Activated T-helper 1 cell treated with anti-CD3 and anti-CD28 coated beads, Interleukin-12 subunit alpha, Interleukin-12 subunit beta, Interleukin-2, Interleukin-4 antibody, amounts not matched to agents 30 ng/mL and 10 ng/mL and 1 ng/mL, durations not matched to agents 14 hours and 24 hours and 36 hours (primary cell): Measurements from ENCODE around the gene UGGT2. TPM values are rescaled to one million over a fixed set of nuclear protein-coding genes. Genes with fewer than 3 reads are reported as not detected.

ENCODE experiments used
- DNase-seq: peaks from one replicate; pipeline ENCODE4 v3.0.0; 2021; ENCODE audit warnings: low spot score
- H3K27ac Mint-ChIP-seq: one replicate; pipeline ENCODE4 v1.8.0; 2021; ENCODE audit warnings: mild to moderate bottlenecking, mixed read lengths
- H3K27me3 Mint-ChIP-seq: one replicate; pipeline ENCODE4 v1.8.0; 2022; ENCODE audit warnings: mild to moderate bottlenecking, moderate library complexity, mixed read lengths; ENCODE audit not compliant: insufficient read depth
- H3K36me3 Mint-ChIP-seq: one replicate; pipeline ENCODE4 v1.8.0; 2021; ENCODE audit warnings: low read depth, mixed read lengths
- H3K4me1 Mint-ChIP-seq: one replicate; pipeline ENCODE4 v1.8.0; 2021; ENCODE audit warnings: low read depth, mixed read lengths
- H3K4me3 Mint-ChIP-seq: one replicate; pipeline ENCODE4 v1.8.0; 2021; ENCODE audit warnings: mild to moderate bottlenecking, moderate library complexity, mixed read lengths
- H3K9me3 Mint-ChIP-seq: one replicate; pipeline ENCODE4 v1.8.0; 2021; ENCODE audit warnings: mixed read lengths
- intact Hi-C: fragments of 100-400 bp; cut with micrococcal nuclease; formaldehyde crosslinking; loops from one replicate; pipeline ENCODE4 v1.15.1; 2024
- total RNA-seq: library from RNA; stranded (reverse); gene quantifications from 2 replicates; pipeline ENCODE4 v1.2.3, GENCODE V29; 2022

Gene UGGT2
- total RNA-seq: 0.26 TPM in 1 of 2 replicates, not detected in the other

GRCh38 chr13:96053003-96053703, at the start of gene UGGT2:
UGGT2 (minus strand) TSS chr13:96053401; CDS start chr13:96053312, 89 bp downstream.
- intact Hi-C loops: no loop called here
- no peaks in the 10 kb centered on the region for H3K36me3 Mint-ChIP-seq

GRCh38 chr13:96100457-96101220, 47.4 kb upstream of the UGGT2 start:
- H3K27me3 Mint-ChIP-seq: no peaks in the 10 kb centered on the region
- intact Hi-C loops: no loop called here
- H3K9me3 Mint-ChIP-seq: no peaks in the 10 kb centered on the region
- DNase-seq: no peak
- H3K36me3 Mint-ChIP-seq: no peaks in the 10 kb centered on the region
- H3K4me1 Mint-ChIP-seq: no peaks in the 10 kb centered on the region
- H3K27ac Mint-ChIP-seq: no peak overlapping the region
- H3K4me3 Mint-ChIP-seq: no peak overlapping the region

More at GRCh38 chr13:96053003-96053703, at the start of gene UGGT2:
- peaks cover 11% of the 10 kb centered on the region for H3K9me3 Mint-ChIP-seq
- peaks cover 8% of the 10 kb centered on the region for H3K27me3 Mint-ChIP-seq
- DNase-seq: no peak
- H3K4me3 Mint-ChIP-seq: peak within 1 kb of the TSS; percentile 67
- H3K27ac Mint-ChIP-seq: no peak within 1 kb of the TSS
- no peaks in the 10 kb centered on the region for H3K4me1 Mint-ChIP-seq

DNA sequence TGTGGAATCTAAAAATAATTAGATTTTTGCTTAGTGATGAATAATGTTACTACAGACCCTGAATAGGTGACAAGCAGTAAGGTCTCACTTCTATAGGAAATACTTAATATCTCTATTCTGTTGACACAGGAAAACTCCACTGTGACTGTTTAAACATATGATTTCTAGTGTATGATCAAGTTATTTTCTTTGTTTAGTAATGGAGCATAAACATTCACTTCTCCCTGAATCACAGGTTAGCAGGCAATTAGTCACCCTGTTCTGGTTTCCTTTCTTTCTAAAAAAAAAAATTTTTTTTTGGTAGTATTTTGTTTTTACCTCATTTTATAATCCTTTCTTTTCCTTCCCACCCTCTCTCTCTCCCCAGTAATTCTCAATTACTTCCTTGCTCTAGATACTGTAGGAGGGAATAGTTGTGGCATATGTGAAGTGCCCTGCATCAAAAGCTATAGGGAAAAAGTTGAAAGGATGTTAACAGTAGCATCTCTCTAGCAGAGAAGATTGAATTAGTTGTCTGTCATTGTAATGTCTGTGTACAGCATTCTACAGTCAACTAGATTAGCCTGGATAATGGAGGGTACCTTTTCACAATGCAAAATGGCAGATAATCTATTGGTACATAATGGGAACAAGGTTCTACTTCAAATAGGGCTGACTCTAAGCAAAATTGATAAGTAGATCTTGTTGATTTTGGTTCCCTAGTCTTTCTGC, 40.2 kb upstream of the UGGT2 start:
- Mint-ChIP-seq H3K36me3 (no peaks in the 10 kb centered on the region), H3K9me3 (no peaks in the 10 kb centered on the region), H3K4me1 (no peaks in the 10 kb centered on the region), H3K27ac (no peak overlapping the region), H3K4me3 (no peak overlapping the region), H3K27me3 (peaks cover 33% of the 10 kb centered on the region)
- DNase-seq: no peak
- intact Hi-C loops: loop anchor here (5.0 kb wide), 1 partner anchor 1386 kb away; no protein-coding TSS in a partner anchor

- Mint-ChIP-seq H3K27me3 (peaks cover 39% of the 10 kb centered on the region), H3K9me3 (no peaks in the 10 kb centered on the region), H3K36me3 (no peaks in the 10 kb centered on the region), H3K27ac (peak overlapping the region; percentile 30), H3K4me3 (no peak overlapping the region), H3K4me1 (no peaks in the 10 kb centered on the region)
- intact Hi-C loops: loop anchor here (5.0 kb wide), 1 partner anchor 1384 kb away; no protein-coding TSS in a partner anchor
- no peak for DNase-seq
Measured at GRCh38 chr13:96091164-96092117, 38.2 kb upstream of the UGGT2 start.

GRCh38 chr13:96090240-96091101, 37.3 kb upstream of the UGGT2 start:
- intact Hi-C loops: loop anchor here (5.0 kb wide), 1 partner anchor 1383 kb away; no protein-coding TSS in a partner anchor
- no peak for DNase-seq
- H3K4me1 Mint-ChIP-seq: no peaks in the 10 kb centered on the region

DNA sequence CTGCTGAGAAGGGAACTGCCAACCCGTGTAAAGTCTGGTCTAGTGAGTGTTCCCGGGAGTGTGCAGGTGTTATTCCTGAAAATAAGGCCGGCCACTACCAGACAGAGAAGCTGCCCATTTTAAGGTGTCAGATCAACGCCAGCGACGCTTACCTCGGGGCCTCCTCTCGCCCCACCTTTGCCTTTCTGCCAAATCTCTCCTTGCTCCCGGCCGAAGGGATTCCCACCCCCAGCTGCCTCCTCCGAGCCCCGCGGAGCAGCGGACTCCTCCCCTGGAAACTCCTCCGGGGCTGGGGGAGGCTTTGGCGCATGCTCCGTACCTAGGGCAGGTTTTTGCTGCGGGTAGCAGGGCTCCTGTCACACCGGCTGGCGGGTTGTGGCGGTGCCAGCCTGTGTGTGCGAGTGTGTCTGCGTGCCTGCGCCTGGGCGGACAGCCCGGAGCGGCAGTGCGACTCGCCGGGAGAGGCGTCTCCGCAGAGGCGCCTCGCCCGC, 36.6 kb upstream of the UGGT2 start, which contains the start of gene HS6ST3:
Gene HS6ST3, plus strand, starts transcription at position 359 of the 491 bp plus-strand sequence.
- no peak within 1 kb of the TSS for H3K27ac Mint-ChIP-seq
- intact Hi-C loops: loop anchor here (5.0 kb wide), 1 partner anchor 1382 kb away; no protein-coding TSS in a partner anchor
- no peaks in the 10 kb centered on the region for H3K4me1 Mint-ChIP-seq
- H3K9me3 Mint-ChIP-seq: no peaks in the 10 kb centered on the region
- H3K27me3 Mint-ChIP-seq: peaks cover 39% of the 10 kb centered on the region
- no peak for DNase-seq
- no peak within 1 kb of the TSS for H3K4me3 Mint-ChIP-seq
- no peaks in the 10 kb centered on the region for H3K36me3 Mint-ChIP-seq

More at GRCh38 chr13:96090240-96091101, 37.3 kb upstream of the UGGT2 start:
- Mint-ChIP-seq H3K4me3 (no peak overlapping the region), H3K36me3 (no peaks in the 10 kb centered on the region), H3K9me3 (no peaks in the 10 kb centered on the region), H3K27ac (no peak overlapping the region), H3K27me3 (peaks cover 39% of the 10 kb centered on the region)

DNA sequence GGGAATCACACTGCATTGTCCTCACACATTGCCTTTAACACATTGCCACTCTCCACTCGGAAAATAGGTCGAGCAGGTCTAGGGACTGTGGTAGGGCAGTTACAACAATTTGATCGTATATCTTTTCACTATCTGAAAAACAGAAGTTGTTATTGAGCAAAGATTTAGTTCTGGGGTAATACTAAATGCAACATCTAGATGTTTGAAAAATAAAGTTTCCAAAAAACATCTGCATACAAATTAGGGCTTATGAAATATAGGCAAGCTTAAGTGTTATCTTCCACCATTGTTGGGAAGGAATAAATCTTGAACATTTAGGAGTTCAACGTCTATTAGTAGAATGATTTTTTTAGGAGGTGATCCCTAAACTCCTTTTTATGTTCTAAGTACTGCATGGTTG, 35.9 kb upstream of the UGGT2 start:
- no peak overlapping the region for H3K4me3 Mint-ChIP-seq
- H3K9me3 Mint-ChIP-seq: no peaks in the 10 kb centered on the region
- H3K27me3 Mint-ChIP-seq: peaks cover 39% of the 10 kb centered on the region
- no peak for DNase-seq
- no peak overlapping the region for H3K27ac Mint-ChIP-seq
- H3K4me1 Mint-ChIP-seq: no peaks in the 10 kb centered on the region
- intact Hi-C loops: no loop called here
- H3K36me3 Mint-ChIP-seq: no peaks in the 10 kb centered on the region

GRCh38 chr13:96086736-96087135, 33.5 kb upstream of the UGGT2 start:
- intact Hi-C loops: no loop called here

GRCh38 chr13:96082640-96083039, 29.4 kb upstream of the UGGT2 start:
- DNase-seq: no peak
- Mint-ChIP-seq H3K27me3 (no peaks in the 10 kb centered on the region), H3K9me3 (no peaks in the 10 kb centered on the region), H3K36me3 (no peaks in the 10 kb centered on the region), H3K4me3 (no peak overlapping the region), H3K27ac (no peak overlapping the region), H3K4me1 (no peaks in the 10 kb centered on the region)
- intact Hi-C loops: no loop called here

More at GRCh38 chr13:96086736-96087135, 33.5 kb upstream of the UGGT2 start:
- DNase-seq: no peak
- Mint-ChIP-seq H3K36me3 (no peaks in the 10 kb centered on the region), H3K4me1 (no peaks in the 10 kb centered on the region), H3K9me3 (no peaks in the 10 kb centered on the region), H3K27me3 (peaks cover 27% of the 10 kb centered on the region), H3K27ac (no peak overlapping the region), H3K4me3 (no peak overlapping the region)

DNA sequence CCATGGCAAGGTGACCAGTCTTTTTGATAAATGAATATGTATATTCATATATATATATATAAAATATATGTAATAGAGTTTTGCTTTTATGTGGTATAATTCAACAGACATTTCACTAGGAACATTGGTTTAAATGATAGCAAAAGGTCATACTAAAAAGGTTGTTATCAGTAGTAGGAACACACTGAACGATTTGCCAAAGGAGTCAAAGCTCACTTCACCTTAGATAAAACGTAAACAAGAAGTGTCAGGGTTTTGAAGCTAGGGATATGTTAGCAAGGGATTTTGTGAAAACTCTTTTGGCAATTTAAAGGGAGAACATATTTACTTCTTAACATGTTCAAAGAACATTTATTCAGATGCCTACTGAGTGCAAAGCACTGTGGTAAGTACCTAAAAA, 28.7 kb upstream of the UGGT2 start:
- intact Hi-C loops: no loop called here
- DNase-seq: no peak
- Mint-ChIP-seq H3K27me3 (no peaks in the 10 kb centered on the region), H3K36me3 (no peaks in the 10 kb centered on the region), H3K4me1 (no peaks in the 10 kb centered on the region), H3K4me3 (no peak overlapping the region), H3K27ac (no peak overlapping the region), H3K9me3 (no peaks in the 10 kb centered on the region)

- Mint-ChIP-seq H3K4me3 (no peak overlapping the region), H3K9me3 (no peaks in the 10 kb centered on the region), H3K27ac (no peak overlapping the region), H3K4me1 (no peaks in the 10 kb centered on the region), H3K27me3 (no peaks in the 10 kb centered on the region), H3K36me3 (no peaks in the 10 kb centered on the region)
- intact Hi-C loops: no loop called here
- DNase-seq: no peak
Measured at GRCh38 chr13:96080676-96081075, 27.5 kb upstream of the UGGT2 start.
